GM18870 (cell line): ENCODE measurements around the gene KCNJ16.

Source experiments
- ATAC-seq: cut with Tn5 transposase; IDR thresholded peaks from one replicate; pipeline ENCODE4 v1.9.1; 2021; ENCODE audit warnings: moderate library complexity; ENCODE audit not compliant: unreplicated experiment

KCNJ16 gene

GRCh38 chr17:70168044-70168976, 93.3 kb downstream of the KCNJ16 start:
- ATAC-seq: peak; percentile 23

GRCh38 chr17:70168977-70169708, 94.1 kb downstream of the KCNJ16 start, which contains the start of gene KCNJ2:
Gene KCNJ2 (plus strand): TSS chr17:70169532. CDS start chr17:70175040, 5,508 bp downstream.
- peak; percentile 60 for ATAC-seq

GRCh38 chr17:70169709-70170597, 94.9 kb downstream of the KCNJ16 start:
- ATAC-seq: no peak

- ATAC-seq: no peak
Observed at GRCh38 chr17:70171159-70171558, 96.1 kb downstream of the KCNJ16 start.

DNA sequence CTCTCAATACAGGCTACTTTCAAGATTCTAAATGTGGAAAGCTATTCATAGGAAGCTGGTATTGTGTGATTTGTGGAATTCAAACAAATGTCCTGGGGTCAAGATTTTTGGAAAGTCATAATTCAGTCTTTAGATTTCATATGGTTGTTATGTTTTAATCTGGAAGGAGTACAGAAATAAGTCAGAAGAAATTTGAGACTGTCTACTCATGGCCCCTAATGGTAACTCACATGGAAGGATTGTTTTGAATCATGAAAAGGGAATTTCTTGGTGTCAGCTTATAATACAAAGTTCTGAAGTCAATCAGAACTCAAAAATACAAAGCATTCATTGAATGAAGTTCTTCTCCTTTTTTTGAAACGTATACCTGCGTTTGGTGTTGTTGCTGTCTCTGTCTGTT, 97.4 kb downstream of the KCNJ16 start:
- ATAC-seq: no peak

DNA sequence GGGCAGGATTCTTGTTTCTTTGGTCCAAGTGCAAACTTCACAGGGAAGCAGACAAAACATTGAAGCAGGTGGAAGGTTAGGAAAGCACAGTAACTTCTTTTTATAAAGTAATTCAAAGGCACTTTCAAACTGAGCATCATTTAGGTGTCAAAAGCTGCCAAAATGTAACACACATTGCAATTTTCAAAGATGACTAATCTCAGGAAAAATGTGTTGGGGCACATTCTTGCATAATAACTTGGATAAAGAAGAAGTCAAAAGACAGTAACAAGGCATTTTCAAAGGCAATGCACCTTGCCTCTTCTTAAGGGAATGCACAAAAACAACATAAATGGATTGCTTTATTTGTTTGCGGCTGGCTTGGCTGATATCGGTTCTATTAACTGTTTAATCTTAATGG, 97.9 kb downstream of the KCNJ16 start:
- ATAC-seq: no peak

DNA sequence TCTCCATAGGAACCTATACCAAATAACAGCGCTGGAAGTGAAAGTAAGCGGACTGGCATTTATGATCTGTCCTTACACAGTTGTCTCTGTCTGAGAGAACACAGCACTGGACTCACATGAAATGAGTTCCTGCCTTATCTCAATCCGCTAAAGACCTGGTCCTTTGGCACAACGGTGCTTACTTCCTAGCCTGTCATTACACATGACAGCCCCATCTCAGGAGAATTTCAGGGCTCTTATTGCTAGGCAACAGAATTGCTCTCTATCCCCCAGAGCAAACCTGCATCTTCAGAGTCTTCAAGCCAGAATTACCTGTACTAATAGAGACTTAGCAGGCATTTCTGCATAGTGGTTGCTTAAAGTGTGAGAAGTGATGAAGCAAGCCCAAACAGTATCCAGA, 98.7 kb downstream of the KCNJ16 start:
- no peak for ATAC-seq

- no peak for ATAC-seq
Observed at GRCh38 chr17:70181376-70181775, 106.4 kb downstream of the KCNJ16 start.

GRCh38 chr17:70181866-70182265, 106.8 kb downstream of the KCNJ16 start:
- ATAC-seq: no peak

DNA sequence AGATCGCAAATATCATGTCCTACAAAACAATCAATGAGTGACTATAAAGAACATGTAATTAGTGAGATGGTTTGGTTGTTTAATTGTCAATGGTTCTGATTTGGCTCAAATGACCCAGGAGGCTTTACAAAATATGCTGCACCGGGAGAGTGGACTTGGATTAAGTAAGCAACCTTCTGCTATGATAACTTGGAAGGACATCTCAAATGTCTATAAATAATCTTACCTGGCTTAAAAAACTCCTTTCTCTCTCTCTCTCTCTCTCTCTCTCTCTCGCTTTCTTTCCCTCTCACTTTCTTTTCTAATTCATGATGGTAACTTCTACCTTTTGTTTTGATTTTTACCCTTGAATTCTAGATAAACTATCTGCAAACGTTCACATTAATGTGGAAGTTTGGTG, 108.5 kb downstream of the KCNJ16 start:
- ATAC-seq: no peak

GRCh38 chr17:70184207-70184606, 109.2 kb downstream of the KCNJ16 start:
- no peak for ATAC-seq

- ATAC-seq: no peak
Observed at GRCh38 chr17:70184770-70185169, 109.7 kb downstream of the KCNJ16 start.
